T-cell (primary cell): ENCODE results near the gene HSPA1A. TPM values are rescaled to one million over a fixed set of nuclear protein-coding genes. Genes with fewer than 3 reads are reported as not detected.
"Not testable (repeated sequence)": the region's sequence is repeated elsewhere in the genome, so short reads cannot be mapped to it uniquely, and the experiment has no call there.

ENCODE experiments used
- ATAC-seq, 4 experiments: fragments of 200-7000 bp in 3 of 4; fragments of 150-1000 bp in 1 of 4; cut with Tn5 transposase; replicated peaks in 1 of 4; 1 replicate in 3 of 4; 2 replicates in 1 of 4; pipeline ENCODE4 v1.10.0; 2021; ENCODE audit warnings: moderate library complexity in 3 of 4, mild to moderate bottlenecking in 2 of 4, moderate number of reproducible peaks in 1 of 4
- CTCF ChIA-PET, 2 donors: fragments of 300-600 bp; sonication (Branson Sonifier 250); formaldehyde crosslinking; loops; one replicate each; lab custom pipeline; 2022; ENCODE audit warnings: antibody characterized with exemption in 2 of 2; lab: Charles Lee
- POLR2A ChIA-PET, 2 donors: fragments of 300-600 bp; sonication (Branson Sonifier 250); formaldehyde crosslinking; loops; one replicate each; lab custom pipeline; 2022; ENCODE audit warnings: antibody characterized with exemption in 2 of 2; lab: Charles Lee
- DNase-seq, 35 experiments: peaks; one replicate each; pipeline versions ENCODE4 v3.0.0 to v3.0.0-alpha.2; 2013 to 2023
- H3K27ac ChIP-seq: one replicate; pipeline ENCODE4 v1.5.1; 2013; ENCODE audit warnings: low read length
- H3K27me3 ChIP-seq, 2 experiments: replicated peaks in 1 of 2; 1 replicate in 1 of 2; 2 replicates in 1 of 2; pipeline versions ENCODE4 v1.6.1 to v1.7.0; 2013; ENCODE audit warnings: low read length in 1 of 2, mixed read lengths in 1 of 2; ENCODE audit not compliant: control insufficient read depth in 2 of 2, insufficient read depth in 2 of 2; ENCODE audit errors: extremely low read depth in 1 of 2
- H3K36me3 ChIP-seq, 2 donors: 1 replicate in 1 of 2; 2 replicates in 1 of 2; pipeline versions ENCODE4 v1.6.1 to v1.7.0; 2013; ENCODE audit warnings: low read length in 1 of 2; ENCODE audit not compliant: control insufficient read depth in 2 of 2, insufficient read depth in 1 of 2; ENCODE audit errors: extremely low read depth in 1 of 2
- H3K4me1 ChIP-seq, 2 experiments: 1 replicate in 1 of 2; 2 replicates in 1 of 2; pipeline versions ENCODE4 v1.6.1 to v1.7.0; 2013; ENCODE audit warnings: low read length in 2 of 2, mixed read lengths in 1 of 2; ENCODE audit not compliant: insufficient read depth in 2 of 2, control insufficient read depth in 1 of 2; ENCODE audit errors: extremely low read depth in 1 of 2
- H3K4me3 ChIP-seq, 2 donors: 1 replicate in 1 of 2; 2 replicates in 1 of 2; pipeline versions ENCODE4 v1.5.1 to v1.7.0; 2013; ENCODE audit warnings: mild to moderate bottlenecking in 2 of 2, low read length in 1 of 2, moderate library complexity in 1 of 2; ENCODE audit not compliant: control insufficient read depth in 1 of 2; ENCODE audit errors: extremely low read depth in 1 of 2
- H3K9me3 ChIP-seq: 2 replicates; pipeline ENCODE4 v1.7.0; 2013
- H3K27ac Mint-ChIP-seq, 2 donors: one replicate each; pipeline ENCODE4 v1.8.0; 2020 to 2021; ENCODE audit warnings: mild to moderate bottlenecking in 2 of 2, mixed read lengths in 2 of 2
- H3K27me3 Mint-ChIP-seq, 2 donors: one replicate each; pipeline ENCODE4 v1.8.0; 2021 to 2022; ENCODE audit warnings: mixed read lengths in 2 of 2
- H3K36me3 Mint-ChIP-seq: one replicate; pipeline ENCODE4 v1.8.0; 2021; ENCODE audit warnings: mixed read lengths
- H3K4me1 Mint-ChIP-seq, 3 donors: one replicate each; pipeline ENCODE4 v1.8.0; 2020 to 2022; ENCODE audit warnings: mixed read lengths in 3 of 3, mild to moderate bottlenecking in 1 of 3
- H3K4me3 Mint-ChIP-seq, 3 donors: one replicate each; pipeline ENCODE4 v1.8.0; 2020 to 2022; ENCODE audit warnings: mild to moderate bottlenecking in 3 of 3, mixed read lengths in 3 of 3, moderate library complexity in 3 of 3
- H3K9me3 Mint-ChIP-seq, 3 donors: one replicate each; pipeline ENCODE4 v1.8.0; 2020 to 2022; ENCODE audit warnings: mixed read lengths in 3 of 3
- WGBS: methylation state at CpG from one replicate; pipeline ENCODE4 v1.1.5; 2013; ENCODE audit warnings: missing lambda C conversion rate; ENCODE audit not compliant: insufficient coverage; 5-methylcytosine and 5-hydroxymethylcytosine counted together
- total RNA-seq, 35 experiments: library from RNA in 6 of 35; stranded (reverse) in 6 of 35; fragments of 120-200 nt in 1 of 35; gene quantifications; one replicate each; pipeline versions ENCODE4 v1.2.1 to v1.2.4 and lab custom pipeline; 2013 to 2026

Gene HSPA1A
- total RNA-seq, 5 donors from 2014 or later (not counting 1 experiment from before 2014, with no cell fraction given), result 8.8 to 117 (median 77.9) TPM

DNA sequence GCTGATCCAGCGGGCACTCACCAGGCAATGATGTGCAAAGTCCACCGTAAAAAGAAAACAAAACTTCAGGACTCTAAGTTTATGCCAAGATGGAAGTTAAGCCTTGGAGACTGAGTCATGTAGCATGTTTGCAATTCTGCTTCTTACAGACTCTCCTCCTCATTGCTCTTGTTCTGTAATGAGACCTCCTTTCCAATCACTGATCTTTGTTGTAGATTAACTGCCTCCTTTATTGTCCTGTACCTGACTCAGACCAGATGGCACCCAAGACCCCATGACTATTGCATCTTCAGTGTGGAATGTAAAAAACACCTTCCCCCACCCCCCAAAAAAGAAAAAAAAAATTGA, 36.1 kb downstream of the HSPA1A start:
- H3K27ac ChIP-seq, result no peak overlapping the region
- H3K27me3 ChIP-seq, result no peaks in the 10 kb centered on the region
- no peak overlapping the region for H3K4me3 ChIP-seq
- no peaks in the 10 kb centered on the region for H3K9me3 ChIP-seq
- no peaks in the 10 kb centered on the region for H3K9me3 Mint-ChIP-seq
- H3K4me1 Mint-ChIP-seq, result no peaks in the 10 kb centered on the region
- CTCF ChIA-PET, result interaction anchor here in 1 of 2 donors (0.7 kb wide), 1 partner anchor 15 kb away, joined by 5 read pairs; no protein-coding TSS in a partner anchor
- peaks cover 3% of the 10 kb centered on the region for H3K36me3 Mint-ChIP-seq
- DNase-seq, result no peak
- ATAC-seq, result no peak
- H3K4me1 ChIP-seq, result no peaks in the 10 kb centered on the region
- H3K27me3 Mint-ChIP-seq, result no peaks in the 10 kb centered on the region
- no peak overlapping the region for H3K4me3 Mint-ChIP-seq
- H3K27ac Mint-ChIP-seq, result no peak overlapping the region
- WGBS, result no CpG with 5 or more reads among the region's 2 CpGs
- POLR2A ChIA-PET, result no interaction called here
- H3K36me3 ChIP-seq, result no peaks in the 10 kb centered on the region

DNA sequence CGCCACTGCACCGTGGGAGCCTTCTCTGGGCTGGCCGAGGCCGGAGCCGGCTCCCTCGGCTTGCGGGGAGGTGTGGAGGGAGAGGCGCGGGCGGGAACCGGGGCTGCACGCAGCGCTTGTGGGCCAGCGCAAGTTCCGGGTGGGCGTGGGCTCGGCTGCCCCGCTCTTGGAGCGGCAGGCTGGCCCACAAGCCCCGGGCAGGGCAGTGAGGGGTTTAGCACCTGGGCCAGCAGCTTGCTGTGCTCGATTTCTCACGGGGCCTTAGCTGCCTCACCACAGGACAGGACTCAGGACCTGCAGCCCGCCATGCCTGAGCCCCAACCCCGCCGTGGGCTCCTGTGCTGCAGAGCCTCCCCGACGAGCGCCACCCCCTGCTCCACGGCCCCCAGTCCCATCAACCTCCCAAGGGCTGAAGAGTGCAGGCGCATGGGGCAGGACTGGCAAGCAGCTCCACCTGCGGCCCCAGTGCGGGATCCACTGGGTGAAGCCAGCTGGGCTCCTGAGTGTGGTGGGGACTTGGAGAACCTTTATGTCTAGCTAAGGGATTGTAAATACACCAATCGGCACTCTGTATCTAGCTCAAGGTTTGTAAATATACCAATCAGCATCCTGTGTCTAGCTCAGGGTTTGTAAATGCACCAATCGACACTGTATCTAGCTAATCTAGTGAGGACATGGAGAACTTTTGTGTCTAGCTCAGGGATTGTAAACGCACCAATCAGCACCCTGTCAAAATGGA, 36.8 kb downstream of the HSPA1A start:
- H3K4me1 Mint-ChIP-seq, H3K27ac Mint-ChIP-seq, H3K4me1 ChIP-seq, H3K4me3 Mint-ChIP-seq, H3K27me3 ChIP-seq, H3K27me3 Mint-ChIP-seq, CTCF ChIA-PET, ATAC-seq, H3K27ac ChIP-seq, H3K36me3 ChIP-seq, H3K9me3 ChIP-seq, H3K9me3 Mint-ChIP-seq, DNase-seq, H3K36me3 Mint-ChIP-seq, H3K4me3 ChIP-seq, POLR2A ChIA-PET: not testable (repeated sequence)
- 99% methylated on average over 20 of the region's 35 CpGs for WGBS

DNA sequence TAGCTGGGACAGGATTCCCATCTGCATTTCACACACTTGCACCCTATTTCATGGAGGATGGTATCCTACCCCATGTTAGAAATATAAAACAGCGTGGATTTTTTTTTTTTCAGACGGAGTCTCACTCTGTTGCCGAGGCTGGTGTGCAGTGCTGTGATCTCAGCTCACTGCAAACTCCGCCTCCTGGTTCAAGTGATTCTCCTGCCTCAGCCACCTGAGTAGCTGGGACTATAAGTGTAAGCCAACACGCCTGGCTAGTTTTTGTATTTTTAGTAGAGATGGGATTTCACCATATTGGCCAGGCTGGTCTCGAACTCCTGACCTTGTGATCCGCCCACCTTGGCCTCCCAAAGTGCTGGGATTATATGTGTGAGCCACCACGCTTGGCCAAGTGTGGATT, 42.4 kb downstream of the HSPA1A start:
- H3K4me1 ChIP-seq, H3K4me3 Mint-ChIP-seq, POLR2A ChIA-PET, H3K27me3 Mint-ChIP-seq, H3K9me3 ChIP-seq, H3K4me3 ChIP-seq, H3K27ac Mint-ChIP-seq, DNase-seq, H3K27ac ChIP-seq, H3K27me3 ChIP-seq, H3K9me3 Mint-ChIP-seq, ATAC-seq: not testable (repeated sequence)
- CTCF ChIA-PET, result interaction anchor here in 1 of 2 donors (0.6 kb wide), 1 partner anchor 149 kb away, joined by 4 read pairs; no protein-coding TSS in a partner anchor
- H3K4me1 Mint-ChIP-seq, result peaks cover 14 to 16% (median 14%) of the 10 kb centered on the region in 3 donors
- WGBS, result 92% methylated on average over 8 of the region's 8 CpGs
- peaks cover 28% of the 10 kb centered on the region for H3K36me3 Mint-ChIP-seq
- peaks cover 10 to 26% of the 10 kb centered on the region in 2 donors for H3K36me3 ChIP-seq

DNA sequence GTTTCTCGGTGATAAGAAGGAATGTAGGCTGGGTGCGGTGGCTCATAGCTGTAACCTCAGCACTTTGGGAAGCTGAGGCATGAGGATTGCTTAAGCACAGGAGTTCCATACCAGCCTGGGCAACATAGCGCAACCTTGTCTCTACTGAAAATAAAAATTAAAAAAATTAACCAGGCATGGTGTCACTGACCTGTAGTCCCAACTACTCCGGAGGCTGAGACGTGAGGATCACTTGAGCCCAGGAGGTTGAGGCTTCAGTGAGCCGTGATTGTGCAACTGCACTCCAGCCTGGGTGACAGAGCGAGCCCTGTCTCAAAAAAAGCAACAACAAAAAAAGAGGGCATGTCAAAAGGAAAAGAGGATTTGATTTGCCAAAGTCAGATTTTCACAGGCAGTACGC, 43.4 kb downstream of the HSPA1A start:
- Histone ChIP-seq H3K27ac (no peak overlapping the region), H3K36me3 (peaks cover 10 to 26% of the 10 kb centered on the region in 2 donors), H3K4me3 (no peak overlapping the region), H3K27me3 (no peaks in the 10 kb centered on the region), H3K9me3 (no peaks in the 10 kb centered on the region), H3K4me1 (peaks cover 6 to 17% of the 10 kb centered on the region in 2 experiments)
- POLR2A ChIA-PET, result interaction anchor here in 1 of 2 donors (0.6 kb wide), 2 partner anchors 117 to 198 kb away, joined by 3 to 6 read pairs; partner anchors contain the start of gene C6orf47
- H3K27ac Mint-ChIP-seq, result no peak overlapping the region
- H3K27me3 Mint-ChIP-seq, result no peaks in the 10 kb centered on the region
- H3K4me1 Mint-ChIP-seq, result peaks cover 17 to 26% (median 18%) of the 10 kb centered on the region in 3 donors
- CTCF ChIA-PET, result interaction anchor here in 1 of 2 donors (0.7 kb wide), 1 partner anchor 131 kb away, joined by 4 read pairs; no protein-coding TSS in a partner anchor
- no peaks in the 10 kb centered on the region for H3K9me3 Mint-ChIP-seq
- DNase-seq, result no peak
- 87% methylated on average over 3 of the region's 8 CpGs for WGBS
- H3K4me3 Mint-ChIP-seq, result no peak overlapping the region
- ATAC-seq, result no peak
- H3K36me3 Mint-ChIP-seq, result peaks cover 28% of the 10 kb centered on the region

GRCh38 chr6:31859923-31860322, 44.6 kb downstream of the HSPA1A start:
- no peak for ATAC-seq

DNA sequence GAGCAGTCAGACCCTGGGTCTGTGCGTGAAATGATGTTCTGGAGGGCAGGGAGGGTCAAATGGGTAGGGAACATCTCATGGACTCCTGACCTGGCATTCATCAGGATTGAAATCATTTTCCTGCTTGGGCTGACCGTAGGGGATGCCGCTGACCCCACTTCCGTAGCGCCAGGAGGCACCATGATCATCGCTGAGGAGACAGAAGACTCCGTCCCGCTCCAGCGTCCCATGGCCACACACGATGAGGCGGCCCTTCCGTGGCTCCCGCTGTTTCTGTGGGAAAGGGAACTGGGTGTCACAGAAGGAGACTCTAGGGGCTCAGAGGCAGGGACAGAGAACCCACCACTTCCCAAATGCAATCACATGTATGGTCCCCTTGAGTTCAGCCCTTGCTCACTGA, 45.0 kb downstream of the HSPA1A start:
- Histone ChIP-seq H3K4me3 (no peak overlapping the region), H3K9me3 (no peaks in the 10 kb centered on the region), H3K27me3 (peaks cover 0 to 3% of the 10 kb centered on the region in 2 experiments), H3K36me3 (peaks cover 10 to 26% of the 10 kb centered on the region in 2 donors), H3K4me1 (peaks cover 10 to 26% of the 10 kb centered on the region in 2 experiments), H3K27ac (no peak overlapping the region)
- no peak for DNase-seq
- ATAC-seq, result no peak
- ChIA-PET CTCF (interaction anchor here in 1 of 2 donors (0.9 kb wide), 1 partner anchor 22 kb away, joined by 4 read pairs; no protein-coding TSS in a partner anchor), POLR2A (interaction anchor here in 1 of 2 donors (1.2 kb wide), 1 partner anchor 25 kb away, joined by 8 read pairs; no protein-coding TSS in a partner anchor)
- Mint-ChIP-seq H3K36me3 (peaks cover 28% of the 10 kb centered on the region), H3K27ac (no peak overlapping the region), H3K27me3 (no peaks in the 10 kb centered on the region), H3K4me1 (peaks cover 23 to 33% (median 23%) of the 10 kb centered on the region in 3 donors), H3K9me3 (no peaks in the 10 kb centered on the region), H3K4me3 (no peak overlapping the region)
- 99% methylated on average over 7 of the region's 13 CpGs for WGBS

More at GRCh38 chr6:31859923-31860322, 44.6 kb downstream of the HSPA1A start:
- Histone ChIP-seq H3K4me1 (peaks cover 10 to 26% of the 10 kb centered on the region in 2 experiments), H3K27me3 (peaks cover 0 to 3% of the 10 kb centered on the region in 2 experiments), H3K36me3 (peaks cover 10 to 26% of the 10 kb centered on the region in 2 donors), H3K27ac (no peak overlapping the region), H3K4me3 (no peak overlapping the region), H3K9me3 (no peaks in the 10 kb centered on the region)
- ChIA-PET POLR2A (interaction anchor here in 1 of 2 donors (1.2 kb wide), 1 partner anchor 25 kb away, joined by 8 read pairs; no protein-coding TSS in a partner anchor), CTCF (interaction anchor here (0.6 to 0.9 kb wide), 2 partner anchors 21 to 310 kb away, joined by 4 to 5 read pairs; no protein-coding TSS in a partner anchor)
- Mint-ChIP-seq H3K9me3 (no peaks in the 10 kb centered on the region), H3K27me3 (no peaks in the 10 kb centered on the region), H3K4me1 (peaks cover 23 to 33% (median 23%) of the 10 kb centered on the region in 3 donors), H3K4me3 (peak overlapping the region in 1 of 3 donors; percentile 28), H3K36me3 (peaks cover 28% of the 10 kb centered on the region), H3K27ac (no peak overlapping the region)
- 94% methylated on average over 11 of the region's 11 CpGs for WGBS
- no peak for DNase-seq
